H1 (cell line): ENCODE results near the gene SLC9C2. TPM values are rescaled to one million over a fixed set of nuclear protein-coding genes. Genes with fewer than 3 reads are reported as not detected.

Experiments
- CTCF ChIA-PET: fragments of 300-600 bp; sonication (Branson Sonifier 250); formaldehyde crosslinking; loops from one replicate; lab custom pipeline; 2021; ENCODE audit not compliant: partially characterized antibody; lab: Charles Lee
- POLR2A ChIA-PET: fragments of 300-600 bp; sonication (Branson Sonifier 250); formaldehyde crosslinking; loops from one replicate; lab custom pipeline; 2021; ENCODE audit warnings: inconsistent platforms; ENCODE audit not compliant: partially characterized antibody; lab: Charles Lee
- DNase-seq, 2 experiments: peaks; one replicate each; pipeline versions ENCODE4 v3.0.0 to v3.0.0-alpha.2; 2010 to 2022; ENCODE audit warnings: low spot score in 2 of 2, low read depth in 1 of 2, mixed read lengths in 1 of 2
- FAIRE-seq: peaks from 2 replicates; lab custom pipeline; 2011; peaks lifted over from hg19 to GRCh38; lab: Jason Lieb, UNC
- H2AFZ ChIP-seq: 2 replicates; pipeline ENCODE4 v1.8.1; 2012; ENCODE audit warnings: low read length, inconsistent platforms
- H2AK5ac ChIP-seq: 2 replicates; pipeline ENCODE4 v1.6.1; 2013; ENCODE audit warnings: low read depth, low read length
- H2BK120ac ChIP-seq: replicated peaks from 2 replicates; pipeline ENCODE3; 2013; ENCODE audit warnings: low read depth, low read length, inconsistent platforms
- H2BK12ac ChIP-seq: 2 replicates; pipeline ENCODE4 v1.6.1; 2013; ENCODE audit warnings: low read depth, low read length
- H2BK15ac ChIP-seq: 2 replicates; pipeline ENCODE4 v1.6.1; 2013; ENCODE audit warnings: low read length
- H2BK20ac ChIP-seq: 2 replicates; pipeline ENCODE4 v1.6.1; 2013; ENCODE audit warnings: low read length
- H2BK5ac ChIP-seq: 2 replicates; pipeline ENCODE4 v1.6.1; 2013; ENCODE audit warnings: low read depth, low read length
- H3K14ac ChIP-seq: 2 replicates; pipeline ENCODE4 v1.6.1; 2013; ENCODE audit warnings: inconsistent platforms; ENCODE audit not compliant: insufficient read length
- H3K18ac ChIP-seq: 2 replicates; pipeline ENCODE4 v1.6.1; 2013; ENCODE audit warnings: low read length; ENCODE audit errors: extremely low read depth
- H3K23ac ChIP-seq: 2 replicates; pipeline ENCODE4 v1.6.1; 2013; ENCODE audit warnings: inconsistent platforms; ENCODE audit not compliant: insufficient read length
- H3K23me2 ChIP-seq: 2 replicates; pipeline ENCODE4 v1.6.1; 2013; ENCODE audit warnings: low read depth, low read length
- H3K27ac ChIP-seq: 2 replicates; pipeline ENCODE4 v1.6.1; 2011; ENCODE audit warnings: low read depth, low read length, inconsistent platforms
- H3K27me3 ChIP-seq, 4 experiments: replicated peaks in 1 of 4; 1 replicate in 1 of 4; 2 replicates in 3 of 4; pipeline versions ENCODE4 v1.6.1 to v1.8.1; 2011 to 2013; ENCODE audit warnings: low read length in 3 of 4, mild to moderate bottlenecking in 3 of 4, inconsistent platforms in 2 of 4, mixed read lengths in 2 of 4, moderate library complexity in 1 of 4; ENCODE audit not compliant: control insufficient read depth in 3 of 4, insufficient read depth in 3 of 4; ENCODE audit errors: extremely low read depth in 1 of 4
- H3K36me3 ChIP-seq, 4 experiments: 2 replicates each; pipeline versions ENCODE4 v1.6.1 to v1.8.1; 2011 to 2013; ENCODE audit warnings: mild to moderate bottlenecking in 4 of 4, low read length in 3 of 4, moderate library complexity in 2 of 4, control low read depth in 1 of 4, inconsistent platforms in 1 of 4; ENCODE audit not compliant: insufficient read depth in 4 of 4, control insufficient read depth in 2 of 4
- H3K4ac ChIP-seq: replicated peaks from 2 replicates; pipeline ENCODE3; 2013; ENCODE audit warnings: low read length, low read depth, mixed read lengths, inconsistent platforms; ENCODE audit not compliant: insufficient read length
- H3K4me1 ChIP-seq, 4 experiments: replicated peaks in 1 of 4; 1 replicate in 1 of 4; 2 replicates in 3 of 4; pipeline versions ENCODE4 v1.6.1 to v1.8.1; 2011 to 2013; ENCODE audit warnings: low read length in 3 of 4, inconsistent platforms in 2 of 4, mixed read lengths in 1 of 4; ENCODE audit not compliant: insufficient read depth in 4 of 4, control insufficient read depth in 3 of 4
- H3K4me2 ChIP-seq, 2 experiments: 2 replicates each; pipeline versions ENCODE4 v1.6.1 to v1.8.1; 2011 to 2013; ENCODE audit warnings: low read depth in 2 of 2, low read length in 2 of 2, control low read depth in 1 of 2, inconsistent platforms in 1 of 2, mild to moderate bottlenecking in 1 of 2; ENCODE audit not compliant: insufficient read depth in 1 of 2
- H3K4me3 ChIP-seq, 4 experiments: fragments of 200-600, 300-600 bp in 1 of 4; sonication (generic), shearing (Covaris generic), sonication (Bioruptor Twin) in 1 of 4; 2 replicates each; pipeline versions ENCODE4 v1.5.1 to v1.8.1; 2011 to 2016; ENCODE audit warnings: low read length in 4 of 4, low read depth in 3 of 4, control low read depth in 2 of 4, inconsistent platforms in 2 of 4, mild to moderate bottlenecking in 2 of 4, mixed read lengths in 1 of 4, moderate library complexity in 1 of 4; ENCODE audit not compliant: insufficient read depth in 2 of 4; ENCODE audit errors: extremely low read depth in 1 of 4
- H3K56ac ChIP-seq: replicated peaks from 2 replicates; pipeline ENCODE3; 2013; ENCODE audit warnings: low read depth, mild to moderate bottlenecking, mixed read lengths, low read length, inconsistent platforms; ENCODE audit not compliant: insufficient read length
- H3K79me1 ChIP-seq: 2 replicates; pipeline ENCODE4 v1.6.1; 2013; ENCODE audit warnings: low read depth, low read length, control low read depth
- H3K79me2 ChIP-seq, 2 experiments: 2 replicates each; pipeline versions ENCODE4 v1.6.1 to v1.8.1; 2012 to 2013; ENCODE audit warnings: low read length in 2 of 2, mild to moderate bottlenecking in 2 of 2, inconsistent platforms in 1 of 2; ENCODE audit not compliant: insufficient read depth in 2 of 2, control insufficient read depth in 1 of 2
- H3K9ac ChIP-seq, 4 experiments: replicated peaks in 1 of 4; 1 replicate in 1 of 4; 2 replicates in 3 of 4; pipeline versions ENCODE4 v1.6.1 to v1.8.1; 2011 to 2013; ENCODE audit warnings: low read depth in 3 of 4, low read length in 3 of 4, control low read depth in 2 of 4, mild to moderate bottlenecking in 2 of 4, moderate library complexity in 2 of 4, inconsistent platforms in 1 of 4; ENCODE audit errors: extremely low read depth in 1 of 4
- H3K9me3 ChIP-seq, 2 experiments: 2 replicates each; pipeline versions ENCODE4 v1.6.1 to v1.8.1; 2012 to 2013; ENCODE audit warnings: mild to moderate bottlenecking in 2 of 2, moderate library complexity in 2 of 2, control low read depth in 1 of 2, inconsistent platforms in 1 of 2, low read depth in 1 of 2, low read length in 1 of 2, mixed read lengths in 1 of 2; ENCODE audit not compliant: insufficient read depth in 2 of 2
- H4K20me1 ChIP-seq, 2 experiments: replicated peaks in 1 of 2; 2 replicates each; pipeline versions ENCODE3 to v1.8.1; 2011 to 2013; ENCODE audit warnings: inconsistent platforms in 2 of 2, low read length in 2 of 2, mild to moderate bottlenecking in 1 of 2; ENCODE audit not compliant: insufficient read depth in 2 of 2, control insufficient read depth in 1 of 2
- H4K5ac ChIP-seq: 2 replicates; pipeline ENCODE4 v1.6.1; 2013; ENCODE audit warnings: low read length, low read depth, mixed read lengths, inconsistent platforms; ENCODE audit not compliant: insufficient read length
- H4K8ac ChIP-seq: 2 replicates; pipeline ENCODE4 v1.8.0; 2013; ENCODE audit warnings: mild to moderate bottlenecking, moderate library complexity, low read length, inconsistent platforms; ENCODE audit not compliant: insufficient read depth; ENCODE audit errors: extremely low read depth
- H4K91ac ChIP-seq: replicated peaks from 2 replicates; pipeline ENCODE3; 2013; ENCODE audit warnings: low read length, mixed read lengths, inconsistent platforms; ENCODE audit not compliant: insufficient read length
- CBX8 ChIP-seq: fragments of 300-800, 300-1000 bp; sonication (generic); IDR thresholded peaks from 2 replicates; pipeline ENCODE4 v1.7.1; 2016; ENCODE audit warnings: low read depth, low read length, borderline replicate concordance
- FOSL1 ChIP-seq: IDR thresholded peaks from 2 replicates; pipeline ENCODE4 v1.6.1; 2011; ENCODE audit warnings: mild to moderate bottlenecking, low read depth, low read length, moderate library complexity; ENCODE audit not compliant: insufficient read depth
- GTF2F1 ChIP-seq: IDR thresholded peaks from 2 replicates; pipeline ENCODE4 v1.6.1; 2012; ENCODE audit warnings: low read depth, low read length, improper control_type of control experiment, borderline replicate concordance
- PHF8 ChIP-seq: fragments of 200-600 bp; sonication (generic); conservative IDR thresholded peaks from 2 replicates; pipeline ENCODE4 v1.7.1; 2012; ENCODE audit warnings: low read depth, mild to moderate bottlenecking, inconsistent platforms, low read length, moderate library complexity
- RAD21 ChIP-seq, 2 experiments: IDR thresholded peaks in 1 of 2; conservative IDR thresholded peaks in 1 of 2; 2 replicates each; pipeline ENCODE4 v1.6.1; 2011; ENCODE audit warnings: low read depth in 2 of 2, low read length in 2 of 2, improper control_type of control experiment in 1 of 2, inconsistent platforms in 1 of 2, mild to moderate bottlenecking in 1 of 2, moderate library complexity in 1 of 2
- TAF1 ChIP-seq: IDR thresholded peaks from 2 replicates; pipeline ENCODE4 v1.6.1; 2011; ENCODE audit warnings: mild to moderate bottlenecking, low read depth, low read length
- WGBS, 2 experiments: shearing (Covaris generic) in 1 of 2; methylation state at CpG; one replicate each; pipeline versions ENCODE4 v1.1.6 to v1.1.7; 2013 to 2015; ENCODE audit warnings: low lambda C conversion rate in 2 of 2, mixed read lengths in 2 of 2, inconsistent platforms in 1 of 2, low coverage in 1 of 2, missing lambda C conversion rate in 1 of 2; ENCODE audit not compliant: insufficient replicate concordance in 2 of 2, insufficient coverage in 1 of 2, insufficient read length in 1 of 2; ENCODE audit errors: extremely low coverage in 1 of 2, missing lambda C conversion rate in 1 of 2; 5-methylcytosine and 5-hydroxymethylcytosine counted together
- polyA plus RNA-seq, 7 experiments: library from polyadenylated mRNA; depleted of rRNA in 3 of 7; stranded (reverse) in 5 of 7; unstranded in 2 of 7; fragments of >200 nt in 5 of 7; fragments of 200-250 nt in 2 of 7; gene quantifications; 1 replicate in 5 of 7; 2 replicates in 1 of 7; 4 replicates in 1 of 7; pipeline versions ENCODE4 v1.2.1 to v1.2.3, GENCODE V29; 2011 to 2013; ENCODE audit warnings: missing spikeins in 2 of 7, mixed read lengths in 2 of 7
- total RNA-seq: library from RNA; stranded (reverse); fragmentation: NEBNext Ultra II Directional; extraction: Animal tissue kit (Norgen Biotek cat#: 25700); gene quantifications from 2 replicates; pipeline ENCODE4 v1.2.1, GENCODE V29; 2021
- TF ChIP-seq, protein P1 (sequence below), 3 experiments: IDR thresholded peaks; 1 replicate in 2 of 3; 2 replicates in 1 of 3; pipeline versions ENCODE4 v1.5.1 to v1.6.1; 2011; ENCODE audit warnings: low read length in 3 of 3, mild to moderate bottlenecking in 3 of 3, inconsistent platforms in 2 of 3, low read depth in 1 of 3, moderate library complexity in 1 of 3; ENCODE audit not compliant: insufficient read depth in 1 of 3; ENCODE audit errors: control extremely low read depth in 1 of 3

SLC9C2 gene
- total and polyA plus RNA-seq, 2 of the 8 experiments (the other 6 are each of a cell fraction or from before 2014, with no cell fraction given) = not detected

DNA sequence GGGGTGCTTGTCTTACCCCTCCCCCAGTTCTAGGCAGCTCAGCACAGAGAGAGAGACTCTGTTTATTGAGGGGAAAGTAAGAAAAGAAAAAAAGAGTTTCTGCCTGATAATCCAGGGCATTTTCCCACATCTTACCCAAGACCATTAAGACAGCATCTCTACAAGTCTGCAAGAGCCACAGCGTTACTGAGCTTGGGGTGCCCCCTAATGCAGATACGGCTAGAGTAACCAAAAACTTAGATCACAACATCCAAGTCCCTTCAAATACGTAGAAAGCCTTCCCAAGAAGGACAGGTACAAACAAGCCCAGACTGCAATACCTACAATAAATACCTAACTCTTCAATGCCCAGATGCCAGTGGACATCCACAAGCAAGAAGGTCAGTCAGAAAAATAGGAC is 26.0 kb upstream of the SLC9C2 start:
- Histone ChIP-seq H3K9me3 (no peaks in the 10 kb centered on the region), H2BK120ac (no peak overlapping the region), H2AFZ (no peak overlapping the region), H3K18ac (no peak overlapping the region), H3K9ac (no peak overlapping the region), H3K27me3 (no peaks in the 10 kb centered on the region), H4K20me1 (no peaks in the 10 kb centered on the region), H3K14ac (no peak overlapping the region), H2AK5ac (no peak overlapping the region), H3K79me1 (no peaks in the 10 kb centered on the region), H4K91ac (no peak overlapping the region), H2BK20ac (no peak overlapping the region), H3K4me2 (no peak overlapping the region), H4K5ac (no peak overlapping the region), H4K8ac (no peak overlapping the region), H2BK5ac (no peak overlapping the region), H3K36me3 (no peaks in the 10 kb centered on the region), H2BK12ac (no peak overlapping the region), H3K4me1 (no peaks in the 10 kb centered on the region), H2BK15ac (no peak overlapping the region), H3K4me3 (no peak overlapping the region), H3K23me2 (no peaks in the 10 kb centered on the region), H3K4ac (no peak overlapping the region), H3K56ac (no peak overlapping the region), H3K23ac (no peak overlapping the region), H3K27ac (no peak overlapping the region), H3K79me2 (no peaks in the 10 kb centered on the region)
- DNase-seq (no peak), FAIRE-seq (no peak)
- WGBS, 2 experiments = 81% methylated on average over 3 of the region's 3 CpGs; no CpG with 5 or more reads in 1 of the 2 experiments
- POLR2A ChIA-PET = interaction anchor here (1.3 to 3.4 kb wide), 2 partner anchors 8 to 13 kb away, joined by 4 to 14 read pairs; no protein-coding TSS in a partner anchor
- CTCF ChIA-PET = interaction anchor here (0.8 to 1.0 kb wide), 2 partner anchors 209 to 900 kb away, joined by 3 to 4 read pairs; no protein-coding TSS in a partner anchor
- TF ChIP-seq GTF2F1 (no peak), PHF8 (no peak), TAF1 (no peak), RAD21 (IDR thresholded peaks at IDR 0.05 in 1 of 2, conservative IDR thresholded peaks at IDR 0.05 in 1 of 2; ENCODE audit: low read depth in 2 of 2, low read length in 2 of 2) (peak; percentile 63 to 69), CBX8 (no peak), FOSL1 (no peak)
- TF ChIP-seq, protein P1, sequence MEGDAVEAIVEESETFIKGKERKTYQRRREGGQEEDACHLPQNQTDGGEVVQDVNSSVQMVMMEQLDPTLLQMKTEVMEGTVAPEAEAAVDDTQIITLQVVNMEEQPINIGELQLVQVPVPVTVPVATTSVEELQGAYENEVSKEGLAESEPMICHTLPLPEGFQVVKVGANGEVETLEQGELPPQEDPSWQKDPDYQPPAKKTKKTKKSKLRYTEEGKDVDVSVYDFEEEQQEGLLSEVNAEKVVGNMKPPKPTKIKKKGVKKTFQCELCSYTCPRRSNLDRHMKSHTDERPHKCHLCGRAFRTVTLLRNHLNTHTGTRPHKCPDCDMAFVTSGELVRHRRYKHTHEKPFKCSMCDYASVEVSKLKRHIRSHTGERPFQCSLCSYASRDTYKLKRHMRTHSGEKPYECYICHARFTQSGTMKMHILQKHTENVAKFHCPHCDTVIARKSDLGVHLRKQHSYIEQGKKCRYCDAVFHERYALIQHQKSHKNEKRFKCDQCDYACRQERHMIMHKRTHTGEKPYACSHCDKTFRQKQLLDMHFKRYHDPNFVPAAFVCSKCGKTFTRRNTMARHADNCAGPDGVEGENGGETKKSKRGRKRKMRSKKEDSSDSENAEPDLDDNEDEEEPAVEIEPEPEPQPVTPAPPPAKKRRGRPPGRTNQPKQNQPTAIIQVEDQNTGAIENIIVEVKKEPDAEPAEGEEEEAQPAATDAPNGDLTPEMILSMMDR (IDR thresholded peaks at IDR 0.05; ENCODE audit: control extremely low read depth in 1 of 3, insufficient read depth in 1 of 3, low read depth in 1 of 3, low read length in 3 of 3) = peak in 2 of 3 experiments; percentile 17 to 36; a peak in 2 of 4 replicates
